ENCODE measurements around the gene SYNGR3. TPM values are rescaled to one million over a fixed set of nuclear protein-coding genes. Genes with fewer than 3 reads are reported as not detected.
A peak's percentile ranks its signal among the peaks of the same experiment; 100 is the strongest.

Gene SYNGR3
- total and polyA plus RNA-seq, 2 of the 13 experiments (the other 11 are each of a cell fraction or from before 2014, with no cell fraction given), result 0.97 to 5.7 TPM

- TF ChIP-seq ZBTB3 (CRISPR knock-in tag; IDR thresholded peaks at IDR 0.05; ENCODE audit: borderline replicate concordance, low read depth) (no peak; the same call in 1 of the 2 replicates), ZNF432 (CRISPR knock-in tag; IDR thresholded peaks at IDR 0.05; ENCODE audit: borderline replicate concordance) (no peak), ZNF234 (CRISPR knock-in tag; conservative IDR thresholded peaks at IDR 0.05) (no peak; the same call in 1 of the 2 replicates), GATA4 (IDR thresholded peaks at IDR 0.05; ENCODE audit: borderline replicate concordance, low read depth) (peak; percentile 20; the same call in 1 of the 2 replicates), ZC3H4 (CRISPR knock-in tag; IDR thresholded peaks at IDR 0.05; ENCODE audit: borderline replicate concordance) (peak; percentile 56; the same call in 1 of the 2 replicates), THAP9 (CRISPR knock-in tag; IDR thresholded peaks at IDR 0.05; ENCODE audit: borderline replicate concordance) (peak; percentile 64; the same call in 1 of the 2 replicates), SRF (IDR thresholded peaks at IDR 0.05; ENCODE audit: low read depth, low read length) (no peak), SNAPC5 (CRISPR knock-in tag; IDR thresholded peaks at IDR 0.05; ENCODE audit: borderline replicate concordance) (no peak), GATAD2A (CRISPR knock-in tag; IDR thresholded peaks at IDR 0.05) (peak; percentile 89), BATF2 (CRISPR knock-in tag; IDR thresholded peaks at IDR 0.05) (no peak), ZNF850 (CRISPR knock-in tag; conservative IDR thresholded peaks at IDR 0.05) (no peak), ADNP (CRISPR knock-in tag; IDR thresholded peaks at IDR 0.05) (no peak), ZNF510 (CRISPR knock-in tag; IDR thresholded peaks at IDR 0.05; ENCODE audit: low read depth) (peak; percentile 88; the same call in 1 of the 2 replicates), SMAD9 (CRISPR knock-in tag; IDR thresholded peaks at IDR 0.05) (no peak), HIVEP1 (CRISPR knock-in tag; IDR thresholded peaks at IDR 0.05) (peak; percentile 69), ZGPAT (CRISPR knock-in tag; IDR thresholded peaks at IDR 0.05) (peak; percentile 94), HBP1 (CRISPR knock-in tag; IDR thresholded peaks at IDR 0.05; ENCODE audit: low read depth) (no peak), ZNF780A (CRISPR knock-in tag; IDR thresholded peaks at IDR 0.05) (0 out of 2 replicates have a peak, but pooled peaks have one; percentile 34), ZNF7 (CRISPR knock-in tag; IDR thresholded peaks at IDR 0.05) (no peak), FOSL2 (CRISPR knock-in tag; IDR thresholded peaks at IDR 0.05) (no peak; the same call in none of the 2 replicates), HDAC1 (CRISPR knock-in tag; IDR thresholded peaks at IDR 0.05) (peak; percentile 85), ZNF207 (IDR thresholded peaks at IDR 0.05; ENCODE audit: borderline replicate concordance) (no peak), PITX1 (CRISPR knock-in tag; IDR thresholded peaks at IDR 0.05) (peak; percentile 86)
These were observed 49.7 kb downstream of the SYNGR3 start (continued) for GRCh38 chr16:2039274-2040031.

Measured in HepG2 (cell line).